ENCODE data around the gene JAG1. TPM values are rescaled to one million over a fixed set of nuclear protein-coding genes. Genes with fewer than 3 reads are reported as not detected.

The JAG1 gene
- total RNA-seq, 1 donor from 2014 or later: 1.3 TPM

DNA sequence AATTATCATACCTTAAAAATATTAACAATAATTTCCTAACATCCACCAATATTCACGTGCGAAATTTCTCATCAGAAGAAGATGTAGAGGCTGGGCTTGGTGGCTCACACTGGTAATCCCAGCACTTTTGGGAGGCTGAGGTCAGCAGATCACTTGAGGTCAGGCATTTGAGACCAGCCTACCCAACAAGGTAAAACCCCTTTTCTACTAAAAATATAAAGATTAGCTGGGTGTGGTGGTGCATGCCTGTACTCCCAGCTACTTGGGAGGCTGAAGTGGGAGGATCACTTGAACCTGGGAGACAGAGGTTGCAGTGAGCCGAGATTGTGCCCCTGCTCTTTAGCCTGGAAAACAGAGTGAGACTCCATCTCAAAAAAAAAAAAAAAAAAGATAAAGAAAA, 36.1 kb upstream of the JAG1 start:
- DNase-seq (ENCODE audit: low spot score): no peak
- H3K9me3 Mint-ChIP-seq: no peaks in the 10 kb centered on the region
- H3K27me3 Mint-ChIP-seq (ENCODE audit: insufficient read depth): peaks cover 3% of the 10 kb centered on the region
- H3K27ac Mint-ChIP-seq: no peak overlapping the region
- no peaks in the 10 kb centered on the region for H3K4me1 Mint-ChIP-seq (ENCODE audit: low read depth)
- intact Hi-C loops (cut with micrococcal nuclease): no loop called here
- no peaks in the 10 kb centered on the region for H3K36me3 Mint-ChIP-seq (ENCODE audit: low read depth)
- H3K4me3 Mint-ChIP-seq: no peak overlapping the region

DNA sequence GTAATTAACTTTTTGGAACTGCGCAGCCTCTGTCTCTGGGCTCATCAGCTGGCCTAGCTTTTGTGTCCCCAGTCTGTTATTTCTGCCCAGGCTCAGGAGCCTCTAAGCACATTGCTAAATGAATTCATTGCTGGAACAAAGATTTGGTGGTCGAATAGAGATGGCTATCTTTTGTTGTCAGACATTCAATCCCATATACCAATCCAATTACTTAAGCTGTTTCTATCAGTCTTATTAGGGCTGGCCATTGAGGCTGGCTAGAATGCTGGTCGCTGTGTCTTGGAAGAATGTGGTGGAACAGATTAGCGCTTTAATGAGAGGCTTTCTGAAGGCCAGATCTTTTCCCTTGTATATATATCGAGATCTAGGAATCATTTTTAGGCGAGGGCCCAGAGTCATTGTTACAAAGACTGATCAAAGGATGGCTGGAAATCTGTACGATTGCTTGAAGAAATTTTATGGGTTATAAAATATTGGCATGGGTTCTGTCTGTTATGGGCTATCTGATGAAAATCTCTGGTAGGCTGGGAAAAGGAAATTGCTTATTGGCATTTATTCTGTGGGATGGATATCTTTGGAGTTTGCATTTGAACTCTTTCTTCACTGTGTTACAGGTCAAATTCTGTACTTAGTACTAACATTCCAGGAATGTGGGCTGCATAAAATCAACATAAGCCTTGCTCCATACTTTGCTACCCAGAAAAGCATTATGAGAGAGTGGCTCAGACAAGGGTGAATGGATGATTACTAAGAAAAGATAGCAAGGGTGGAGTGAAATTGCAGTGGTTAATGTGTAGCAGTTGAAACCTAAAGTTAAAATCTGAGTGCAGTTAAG, 34.8 kb upstream of the JAG1 start:
- intact Hi-C loops (cut with micrococcal nuclease): no loop called here
- H3K4me3 Mint-ChIP-seq: no peak overlapping the region
- no peaks in the 10 kb centered on the region for H3K4me1 Mint-ChIP-seq (ENCODE audit: low read depth)
- no peak overlapping the region for H3K27ac Mint-ChIP-seq
- H3K27me3 Mint-ChIP-seq (ENCODE audit: insufficient read depth): peaks cover 3% of the 10 kb centered on the region
- no peaks in the 10 kb centered on the region for H3K36me3 Mint-ChIP-seq (ENCODE audit: low read depth)
- no peak for DNase-seq (ENCODE audit: low spot score)
- H3K9me3 Mint-ChIP-seq: no peaks in the 10 kb centered on the region

DNA sequence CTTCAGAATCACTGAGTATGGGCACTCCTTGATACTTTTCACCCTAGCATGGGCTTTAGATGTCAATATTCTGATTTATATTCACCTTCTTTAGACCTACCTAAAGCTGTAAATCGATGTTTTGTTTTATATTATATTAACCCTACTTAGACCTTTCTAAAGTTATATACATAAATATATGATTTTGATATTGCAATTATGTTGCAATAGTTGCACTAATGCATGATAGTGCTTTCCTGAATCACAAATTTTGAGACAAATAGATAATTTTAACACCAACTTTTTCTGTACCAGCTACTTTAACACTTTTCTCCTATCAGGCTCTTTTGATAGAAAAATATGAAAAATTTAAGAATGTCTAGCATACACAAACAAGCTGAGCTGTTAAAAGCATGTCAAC, 34.0 kb upstream of the JAG1 start:
- Mint-ChIP-seq H3K27me3 (ENCODE audit: insufficient read depth) (no peaks in the 10 kb centered on the region), H3K4me3 (no peak overlapping the region), H3K4me1 (ENCODE audit: low read depth) (no peaks in the 10 kb centered on the region), H3K9me3 (no peaks in the 10 kb centered on the region), H3K27ac (no peak overlapping the region), H3K36me3 (ENCODE audit: low read depth) (no peaks in the 10 kb centered on the region)
- intact Hi-C loops (cut with micrococcal nuclease): no loop called here
- no peak for DNase-seq (ENCODE audit: low spot score)

DNA sequence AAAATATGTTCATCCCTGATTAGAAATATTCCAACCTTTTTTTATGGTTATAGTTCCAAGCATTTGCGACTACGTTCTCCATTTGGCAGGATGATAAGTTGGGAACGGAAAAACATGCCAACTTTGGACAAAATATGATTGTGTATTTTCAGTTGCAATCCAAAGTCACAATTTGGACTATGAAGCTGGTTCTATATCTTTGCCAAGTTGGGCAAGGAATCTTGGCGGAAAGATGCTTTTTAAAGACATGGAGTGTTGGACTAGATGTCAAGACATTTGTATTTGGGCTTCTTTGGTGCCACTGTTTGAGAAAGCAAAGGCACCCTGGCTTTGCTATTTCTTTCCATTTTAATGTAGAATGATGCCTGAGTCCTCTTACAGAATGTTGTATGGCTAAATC, 33.3 kb upstream of the JAG1 start:
- intact Hi-C loops (cut with micrococcal nuclease): no loop called here
- H3K4me1 Mint-ChIP-seq (ENCODE audit: low read depth): no peaks in the 10 kb centered on the region
- H3K36me3 Mint-ChIP-seq (ENCODE audit: low read depth): no peaks in the 10 kb centered on the region
- peaks cover 2% of the 10 kb centered on the region for H3K27me3 Mint-ChIP-seq (ENCODE audit: insufficient read depth)
- no peaks in the 10 kb centered on the region for H3K9me3 Mint-ChIP-seq
- no peak overlapping the region for H3K27ac Mint-ChIP-seq
- no peak for DNase-seq (ENCODE audit: low spot score)
- H3K4me3 Mint-ChIP-seq: no peak overlapping the region

DNA sequence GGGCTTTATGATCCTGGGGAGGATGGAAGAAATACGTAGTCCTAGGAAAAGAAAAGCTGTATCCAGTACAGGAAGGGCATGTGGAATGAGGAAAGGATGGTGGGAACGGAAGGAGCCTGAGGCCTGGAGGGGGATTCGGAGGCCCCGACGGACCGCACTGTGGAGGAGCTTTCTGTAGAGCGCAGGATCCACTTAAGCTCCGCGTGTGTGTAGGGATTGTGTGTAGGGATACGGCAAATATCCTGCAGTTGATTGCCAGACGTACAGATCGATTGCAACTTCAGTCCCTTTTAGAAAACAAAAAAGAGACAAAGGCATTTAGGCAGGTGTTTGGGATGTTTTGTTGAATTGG, 32.6 kb upstream of the JAG1 start:
- peaks cover 2% of the 10 kb centered on the region for H3K27me3 Mint-ChIP-seq (ENCODE audit: insufficient read depth)
- DNase-seq (ENCODE audit: low spot score): no peak
- H3K4me3 Mint-ChIP-seq: no peak overlapping the region
- intact Hi-C loops (cut with micrococcal nuclease): no loop called here
- H3K4me1 Mint-ChIP-seq (ENCODE audit: low read depth): no peaks in the 10 kb centered on the region
- no peaks in the 10 kb centered on the region for H3K9me3 Mint-ChIP-seq
- no peaks in the 10 kb centered on the region for H3K36me3 Mint-ChIP-seq (ENCODE audit: low read depth)
- no peak overlapping the region for H3K27ac Mint-ChIP-seq

DNA sequence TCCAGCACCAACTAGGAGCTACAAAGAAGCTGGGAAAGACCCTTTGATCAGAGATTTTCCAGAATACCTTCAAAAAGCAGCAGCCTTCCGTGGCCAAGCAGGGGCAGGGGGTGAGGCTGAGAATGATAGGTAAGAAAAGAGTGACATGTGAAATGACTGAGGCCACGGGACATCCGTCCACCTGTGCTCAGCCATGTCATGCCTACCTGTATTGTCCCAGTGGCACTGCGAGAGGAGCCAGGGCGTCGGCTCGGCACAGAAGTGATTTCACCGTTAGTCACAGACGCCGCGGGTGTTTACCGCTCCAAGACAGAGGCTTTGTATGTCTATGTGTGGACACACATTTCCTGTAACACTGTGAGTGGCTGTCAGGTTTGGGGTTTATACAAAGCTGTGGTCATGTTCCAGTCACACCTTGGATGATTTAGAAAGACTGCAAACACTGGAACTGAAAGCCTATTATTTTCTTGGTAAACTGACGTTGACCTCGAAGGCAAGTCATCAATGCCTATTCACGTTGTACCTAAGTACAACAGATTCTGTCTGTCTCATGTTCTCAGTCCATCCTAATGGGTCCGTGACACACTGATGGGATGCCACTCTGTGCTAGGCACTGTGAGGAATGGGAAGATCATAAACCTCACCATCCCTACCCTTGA, 32.1 kb upstream of the JAG1 start:
- H3K4me3 Mint-ChIP-seq: no peak overlapping the region
- no peaks in the 10 kb centered on the region for H3K36me3 Mint-ChIP-seq (ENCODE audit: low read depth)
- intact Hi-C loops (cut with micrococcal nuclease): no loop called here
- H3K9me3 Mint-ChIP-seq: no peaks in the 10 kb centered on the region
- peaks cover 2% of the 10 kb centered on the region for H3K27me3 Mint-ChIP-seq (ENCODE audit: insufficient read depth)
- H3K4me1 Mint-ChIP-seq (ENCODE audit: low read depth): no peaks in the 10 kb centered on the region
- no peak for DNase-seq (ENCODE audit: low spot score)
- H3K27ac Mint-ChIP-seq: no peak overlapping the region

DNA sequence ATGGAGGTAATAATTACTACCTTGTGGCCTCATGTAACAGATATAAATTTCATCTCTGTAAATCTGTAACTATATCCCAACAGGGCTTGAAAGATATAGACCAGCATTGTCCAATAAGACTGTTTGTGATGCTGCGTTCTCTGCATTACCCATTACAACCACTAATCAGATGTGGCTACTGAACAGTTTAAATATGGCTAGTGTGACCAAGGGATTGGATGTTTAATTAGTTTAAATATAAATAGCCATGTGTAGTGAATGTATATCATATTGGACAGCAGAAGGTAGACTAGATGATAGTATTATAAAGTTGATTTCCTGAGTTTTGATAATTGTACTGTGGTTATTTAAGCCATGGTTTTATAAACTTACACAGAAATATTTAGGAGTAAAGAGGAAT, 27.8 kb upstream of the JAG1 start:
- Mint-ChIP-seq H3K9me3 (no peaks in the 10 kb centered on the region), H3K4me1 (ENCODE audit: low read depth) (no peaks in the 10 kb centered on the region), H3K4me3 (no peak overlapping the region), H3K27me3 (ENCODE audit: insufficient read depth) (peaks cover 2% of the 10 kb centered on the region), H3K27ac (no peak overlapping the region), H3K36me3 (ENCODE audit: low read depth) (no peaks in the 10 kb centered on the region)
- no peak for DNase-seq (ENCODE audit: low spot score)
- intact Hi-C loops (cut with micrococcal nuclease): no loop called here

DNA sequence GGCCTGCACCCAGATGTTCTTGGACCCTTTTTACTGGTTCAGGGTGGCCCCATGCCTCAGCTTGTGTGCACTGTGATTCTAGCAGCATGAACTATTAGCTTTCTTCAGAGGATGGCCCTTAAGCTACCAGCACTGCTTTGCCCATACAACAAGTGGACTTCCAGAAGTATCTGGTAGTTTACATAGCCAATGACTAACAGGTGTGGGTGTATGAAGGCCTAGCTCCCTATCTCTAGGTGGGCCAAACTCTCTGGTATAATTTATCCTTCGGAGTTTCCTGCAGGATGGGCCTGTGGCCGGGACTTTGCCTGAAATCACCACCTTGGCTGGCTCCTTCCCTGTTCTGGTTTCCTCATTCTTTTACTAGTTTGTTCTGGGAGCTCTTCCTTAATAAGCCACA, 26.1 kb upstream of the JAG1 start:
- no peaks in the 10 kb centered on the region for H3K36me3 Mint-ChIP-seq (ENCODE audit: low read depth)
- H3K9me3 Mint-ChIP-seq: no peaks in the 10 kb centered on the region
- no peak overlapping the region for H3K27ac Mint-ChIP-seq
- peaks cover 2% of the 10 kb centered on the region for H3K27me3 Mint-ChIP-seq (ENCODE audit: insufficient read depth)
- no peak overlapping the region for H3K4me3 Mint-ChIP-seq
- no peak for DNase-seq (ENCODE audit: low spot score)
- intact Hi-C loops (cut with micrococcal nuclease): no loop called here
- H3K4me1 Mint-ChIP-seq (ENCODE audit: low read depth): no peaks in the 10 kb centered on the region

DNA sequence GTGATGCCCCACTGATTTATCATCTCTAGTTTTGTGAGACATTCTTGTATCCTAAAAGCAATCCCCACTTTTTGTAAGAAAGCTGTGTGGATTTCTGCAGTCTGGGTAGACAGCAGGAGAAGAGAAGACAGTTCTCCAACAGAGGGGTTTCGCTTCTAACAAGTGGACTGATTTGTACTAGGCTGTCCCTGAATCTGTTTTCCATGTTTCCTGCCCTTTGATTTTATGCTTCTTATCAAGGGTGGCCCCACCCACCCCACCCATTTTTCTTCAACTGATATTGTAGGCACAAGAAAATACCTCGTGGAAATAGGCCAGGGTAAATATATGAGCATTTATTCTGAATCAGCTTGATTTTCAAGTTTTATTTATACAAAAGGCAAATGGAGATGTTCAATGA, 25.7 kb upstream of the JAG1 start:
- intact Hi-C loops (cut with micrococcal nuclease): no loop called here
- H3K9me3 Mint-ChIP-seq: no peaks in the 10 kb centered on the region
- H3K4me3 Mint-ChIP-seq: no peak overlapping the region
- DNase-seq (ENCODE audit: low spot score): no peak
- no peaks in the 10 kb centered on the region for H3K4me1 Mint-ChIP-seq (ENCODE audit: low read depth)
- H3K27ac Mint-ChIP-seq: no peak overlapping the region
- H3K36me3 Mint-ChIP-seq (ENCODE audit: low read depth): no peaks in the 10 kb centered on the region
- H3K27me3 Mint-ChIP-seq (ENCODE audit: insufficient read depth): peaks cover 2% of the 10 kb centered on the region

DNA sequence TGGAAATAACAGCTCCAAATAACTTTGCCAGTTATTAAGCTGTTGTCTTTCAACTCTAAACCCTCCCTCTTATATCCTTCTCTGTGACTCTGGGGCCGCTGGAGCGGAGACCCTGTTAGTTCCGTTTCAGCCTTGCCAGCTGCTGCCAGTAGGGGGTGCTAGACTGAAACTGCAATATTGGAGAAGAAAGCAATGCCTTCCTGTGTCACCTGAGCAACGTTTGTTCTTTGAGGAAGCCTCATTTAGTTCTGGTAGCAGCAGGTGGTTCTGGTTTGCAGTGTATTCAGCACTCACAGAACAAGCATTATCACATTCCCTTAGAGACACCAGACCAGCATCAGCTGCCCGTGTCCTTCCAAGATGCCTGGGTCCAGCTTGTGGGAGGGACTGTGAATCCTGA, 22.9 kb upstream of the JAG1 start:
- H3K27ac Mint-ChIP-seq: no peak overlapping the region
- no peaks in the 10 kb centered on the region for H3K4me1 Mint-ChIP-seq (ENCODE audit: low read depth)
- no peaks in the 10 kb centered on the region for H3K9me3 Mint-ChIP-seq
- no peak overlapping the region for H3K4me3 Mint-ChIP-seq
- no peak for DNase-seq (ENCODE audit: low spot score)
- H3K36me3 Mint-ChIP-seq (ENCODE audit: low read depth): no peaks in the 10 kb centered on the region
- intact Hi-C loops (cut with micrococcal nuclease): no loop called here
- peaks cover 3% of the 10 kb centered on the region for H3K27me3 Mint-ChIP-seq (ENCODE audit: insufficient read depth)

DNA sequence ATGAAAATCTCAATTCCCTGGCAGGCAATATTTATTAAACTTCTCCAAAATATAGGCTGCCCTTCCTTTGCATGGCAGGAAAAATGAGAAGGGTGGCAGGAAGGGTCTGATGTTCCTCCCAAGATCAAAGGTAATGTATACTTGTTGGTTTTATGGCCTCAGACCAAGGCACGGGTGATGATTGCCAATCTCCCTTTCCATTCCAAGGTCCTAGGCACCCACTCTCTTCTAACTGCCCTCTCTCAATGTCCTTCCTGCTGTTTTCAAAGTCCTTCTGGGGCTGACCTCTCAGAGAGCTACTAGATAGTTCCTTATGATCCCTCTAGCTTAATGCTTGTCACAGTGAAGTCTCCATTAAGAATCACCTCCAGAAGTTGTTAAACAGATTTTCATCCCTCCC, 15.6 kb upstream of the JAG1 start:
- Mint-ChIP-seq H3K27ac (no peak overlapping the region), H3K9me3 (no peaks in the 10 kb centered on the region), H3K36me3 (ENCODE audit: low read depth) (no peaks in the 10 kb centered on the region), H3K4me1 (ENCODE audit: low read depth) (no peaks in the 10 kb centered on the region), H3K4me3 (no peak overlapping the region), H3K27me3 (ENCODE audit: insufficient read depth) (peaks cover 12% of the 10 kb centered on the region)
- intact Hi-C loops (cut with micrococcal nuclease): no loop called here
- no peak for DNase-seq (ENCODE audit: low spot score)

DNA sequence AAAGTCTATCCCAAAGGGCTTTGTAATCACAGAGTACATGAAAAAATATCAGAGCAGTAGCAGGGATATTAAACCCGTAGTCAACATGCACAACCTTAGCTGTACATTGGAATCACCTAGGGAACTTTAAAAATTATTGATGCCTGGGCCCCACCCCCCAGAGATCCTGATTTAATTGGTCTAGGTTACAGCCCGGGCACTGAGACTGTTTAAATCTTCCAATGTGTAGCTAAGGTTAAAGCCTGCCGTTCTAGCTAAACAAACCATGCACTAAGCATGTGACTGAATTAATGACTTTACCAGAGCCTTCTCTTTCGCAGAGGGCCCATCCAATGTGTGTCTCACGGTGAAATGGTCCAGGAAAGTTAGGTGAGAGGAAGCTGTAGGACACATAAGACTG, 14.1 kb upstream of the JAG1 start:
- H3K27ac Mint-ChIP-seq: no peak overlapping the region
- intact Hi-C loops (cut with micrococcal nuclease): no loop called here
- no peaks in the 10 kb centered on the region for H3K36me3 Mint-ChIP-seq (ENCODE audit: low read depth)
- no peak for DNase-seq (ENCODE audit: low spot score)
- H3K4me3 Mint-ChIP-seq: no peak overlapping the region
- peaks cover 13% of the 10 kb centered on the region for H3K27me3 Mint-ChIP-seq (ENCODE audit: insufficient read depth)
- no peaks in the 10 kb centered on the region for H3K9me3 Mint-ChIP-seq
- H3K4me1 Mint-ChIP-seq (ENCODE audit: low read depth): no peaks in the 10 kb centered on the region

DNA sequence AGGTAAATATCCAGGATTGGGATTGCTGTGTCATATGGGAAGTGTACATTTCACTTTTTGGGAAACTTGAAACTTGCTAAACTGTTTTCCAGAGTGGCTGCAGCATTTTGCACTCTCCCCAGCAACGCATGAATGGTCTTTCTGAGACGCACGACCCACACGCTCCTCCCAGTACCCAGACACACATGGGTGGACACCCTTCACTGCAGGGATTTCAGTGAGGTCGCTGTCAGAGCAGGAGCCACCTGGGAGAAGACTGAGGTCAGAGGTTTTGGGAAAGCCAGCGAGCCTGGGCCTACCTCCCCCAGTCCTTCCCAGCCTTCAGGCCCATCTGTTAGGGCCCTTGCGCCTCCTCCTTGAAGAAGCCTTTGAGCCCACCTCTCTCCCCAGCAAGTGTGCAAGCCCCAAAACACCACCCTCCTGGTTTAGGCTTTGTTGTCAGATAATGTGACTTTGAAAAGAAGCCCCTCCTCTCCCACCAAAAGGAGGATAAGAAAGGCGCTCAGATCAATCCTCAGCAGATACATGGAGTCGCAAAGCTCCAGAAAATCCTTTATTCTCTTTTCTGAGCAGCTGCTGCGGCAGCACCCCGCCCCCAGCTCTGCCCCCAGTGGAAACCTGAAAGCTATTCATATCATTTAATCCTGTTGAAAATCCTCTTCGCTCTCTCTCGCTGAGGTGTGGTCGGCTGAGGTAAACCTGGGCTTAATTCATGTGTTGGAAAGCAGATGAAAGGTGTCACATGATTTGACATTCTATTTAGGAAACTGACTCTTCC, 12.7 kb upstream of the JAG1 start:
- Mint-ChIP-seq H3K27me3 (ENCODE audit: insufficient read depth) (peaks cover 14% of the 10 kb centered on the region), H3K9me3 (no peaks in the 10 kb centered on the region), H3K4me3 (no peak overlapping the region), H3K36me3 (ENCODE audit: low read depth) (no peaks in the 10 kb centered on the region), H3K4me1 (ENCODE audit: low read depth) (no peaks in the 10 kb centered on the region), H3K27ac (no peak overlapping the region)
- no peak for DNase-seq (ENCODE audit: low spot score)
- intact Hi-C loops (cut with micrococcal nuclease): no loop called here

All from activated T-helper 1 cell treated with anti-CD3 and anti-CD28 coated beads, Interleukin-12 subunit alpha, Interleukin-12 subunit beta, Interleukin-2, Interleukin-4 antibody, amounts not matched to agents 30 ng/mL and 10 ng/mL and 1 ng/mL, durations not matched to agents 14 hours and 24 hours and 36 hours (primary cell).